C4-2B (cell line): ENCODE measurements around the gene APLP1.

Experiments used
- ZFX ChIP-seq: fragments of 450-650 bp; IDR thresholded peaks from 2 replicates; pipeline ENCODE4 v1.6.1; 2017
- TF ChIP-seq, protein P1 (sequence below): fragments of 450-650 bp; conservative IDR thresholded peaks from 2 replicates; pipeline ENCODE4 v1.5.1; 2017; ENCODE audit warnings: mild to moderate bottlenecking

DNA sequence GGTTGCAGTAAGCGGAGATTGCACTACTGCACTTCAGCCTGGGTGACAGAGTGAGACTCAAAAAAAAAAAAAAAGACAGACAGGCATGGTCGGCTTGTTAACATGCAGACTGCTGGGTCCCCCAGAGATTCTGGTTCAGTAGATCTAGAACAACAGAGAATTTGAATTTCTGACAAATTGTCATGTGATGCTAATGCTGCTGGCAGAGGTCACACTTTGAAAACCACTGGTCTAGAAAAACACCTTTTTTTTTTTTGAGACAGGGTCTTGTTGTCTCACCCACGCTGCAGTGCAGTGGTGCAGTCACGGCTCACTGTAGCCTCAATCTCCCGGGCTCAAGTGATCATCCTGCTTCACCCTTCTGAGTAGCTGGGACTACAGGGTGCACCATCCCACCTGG, 60.1 kb downstream of the APLP1 start:
- TF ChIP-seq, protein P1, sequence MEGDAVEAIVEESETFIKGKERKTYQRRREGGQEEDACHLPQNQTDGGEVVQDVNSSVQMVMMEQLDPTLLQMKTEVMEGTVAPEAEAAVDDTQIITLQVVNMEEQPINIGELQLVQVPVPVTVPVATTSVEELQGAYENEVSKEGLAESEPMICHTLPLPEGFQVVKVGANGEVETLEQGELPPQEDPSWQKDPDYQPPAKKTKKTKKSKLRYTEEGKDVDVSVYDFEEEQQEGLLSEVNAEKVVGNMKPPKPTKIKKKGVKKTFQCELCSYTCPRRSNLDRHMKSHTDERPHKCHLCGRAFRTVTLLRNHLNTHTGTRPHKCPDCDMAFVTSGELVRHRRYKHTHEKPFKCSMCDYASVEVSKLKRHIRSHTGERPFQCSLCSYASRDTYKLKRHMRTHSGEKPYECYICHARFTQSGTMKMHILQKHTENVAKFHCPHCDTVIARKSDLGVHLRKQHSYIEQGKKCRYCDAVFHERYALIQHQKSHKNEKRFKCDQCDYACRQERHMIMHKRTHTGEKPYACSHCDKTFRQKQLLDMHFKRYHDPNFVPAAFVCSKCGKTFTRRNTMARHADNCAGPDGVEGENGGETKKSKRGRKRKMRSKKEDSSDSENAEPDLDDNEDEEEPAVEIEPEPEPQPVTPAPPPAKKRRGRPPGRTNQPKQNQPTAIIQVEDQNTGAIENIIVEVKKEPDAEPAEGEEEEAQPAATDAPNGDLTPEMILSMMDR, result no peak
- no peak for TF ChIP-seq ZFX
